ENCODE data around the gene PLOD3. TPM values are rescaled to one million over a fixed set of nuclear protein-coding genes. Genes with fewer than 3 reads are reported as not detected.
"Not testable (repeated sequence)": the region's sequence is repeated elsewhere in the genome, so short reads cannot be mapped to it uniquely, and the experiment has no call there.

PLOD3 gene, protein sequence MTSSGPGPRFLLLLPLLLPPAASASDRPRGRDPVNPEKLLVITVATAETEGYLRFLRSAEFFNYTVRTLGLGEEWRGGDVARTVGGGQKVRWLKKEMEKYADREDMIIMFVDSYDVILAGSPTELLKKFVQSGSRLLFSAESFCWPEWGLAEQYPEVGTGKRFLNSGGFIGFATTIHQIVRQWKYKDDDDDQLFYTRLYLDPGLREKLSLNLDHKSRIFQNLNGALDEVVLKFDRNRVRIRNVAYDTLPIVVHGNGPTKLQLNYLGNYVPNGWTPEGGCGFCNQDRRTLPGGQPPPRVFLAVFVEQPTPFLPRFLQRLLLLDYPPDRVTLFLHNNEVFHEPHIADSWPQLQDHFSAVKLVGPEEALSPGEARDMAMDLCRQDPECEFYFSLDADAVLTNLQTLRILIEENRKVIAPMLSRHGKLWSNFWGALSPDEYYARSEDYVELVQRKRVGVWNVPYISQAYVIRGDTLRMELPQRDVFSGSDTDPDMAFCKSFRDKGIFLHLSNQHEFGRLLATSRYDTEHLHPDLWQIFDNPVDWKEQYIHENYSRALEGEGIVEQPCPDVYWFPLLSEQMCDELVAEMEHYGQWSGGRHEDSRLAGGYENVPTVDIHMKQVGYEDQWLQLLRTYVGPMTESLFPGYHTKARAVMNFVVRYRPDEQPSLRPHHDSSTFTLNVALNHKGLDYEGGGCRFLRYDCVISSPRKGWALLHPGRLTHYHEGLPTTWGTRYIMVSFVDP
- total RNA-seq, result 89.9 and 90.2 TPM in 2 replicates

DNA sequence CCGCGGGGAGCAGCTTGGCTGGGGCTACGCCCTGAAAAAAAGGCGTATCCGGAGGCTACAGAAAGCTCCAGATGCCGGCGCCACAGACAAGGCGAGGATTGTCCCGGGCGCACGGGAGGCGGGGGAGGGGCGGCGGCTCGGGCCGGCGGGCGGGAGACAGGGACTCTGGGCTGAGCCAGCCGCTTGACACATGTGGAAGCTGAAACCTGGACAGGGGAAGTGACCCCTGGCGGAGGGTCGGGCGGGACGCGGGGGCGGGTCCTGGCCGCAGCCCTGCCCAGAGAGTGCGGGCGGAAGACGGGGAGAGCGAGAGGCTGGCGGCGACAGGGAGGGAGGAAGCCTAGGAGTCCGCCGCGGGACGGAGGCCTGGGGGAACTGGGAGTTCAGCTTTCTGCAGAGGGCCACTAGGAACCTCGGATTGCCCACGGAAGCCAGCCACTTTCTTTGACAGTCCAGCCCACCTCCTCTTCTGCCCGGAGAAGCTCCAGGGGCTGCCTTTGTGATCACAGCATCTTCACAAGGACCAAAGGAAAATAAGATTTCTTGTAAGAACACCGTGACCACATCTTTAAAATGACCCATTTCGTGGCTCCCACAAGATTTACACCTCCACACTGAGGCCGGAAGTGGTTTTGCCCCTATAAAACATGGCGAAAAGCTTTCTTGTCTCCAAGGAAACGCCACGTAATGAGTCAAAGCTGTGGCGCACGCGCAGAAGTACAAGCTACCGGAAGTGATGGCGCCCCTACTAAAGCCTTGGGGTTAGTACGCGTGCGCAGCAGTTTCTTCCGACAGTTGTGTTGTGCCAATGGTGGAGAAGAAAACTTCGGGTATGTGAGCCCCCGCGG, at the start of gene PLOD3, which contains the start of gene ZNHIT1:
PLOD3 (minus strand) TSS at position 194 of the 848 bp plus-strand sequence. CDS start 307 bp downstream, outside the sequence.
ZNHIT1 (plus strand) TSS at position 778 of the 848 bp plus-strand sequence; CDS start at position 809, 31 bp downstream.
- TF ChIP-seq, protein P1, sequence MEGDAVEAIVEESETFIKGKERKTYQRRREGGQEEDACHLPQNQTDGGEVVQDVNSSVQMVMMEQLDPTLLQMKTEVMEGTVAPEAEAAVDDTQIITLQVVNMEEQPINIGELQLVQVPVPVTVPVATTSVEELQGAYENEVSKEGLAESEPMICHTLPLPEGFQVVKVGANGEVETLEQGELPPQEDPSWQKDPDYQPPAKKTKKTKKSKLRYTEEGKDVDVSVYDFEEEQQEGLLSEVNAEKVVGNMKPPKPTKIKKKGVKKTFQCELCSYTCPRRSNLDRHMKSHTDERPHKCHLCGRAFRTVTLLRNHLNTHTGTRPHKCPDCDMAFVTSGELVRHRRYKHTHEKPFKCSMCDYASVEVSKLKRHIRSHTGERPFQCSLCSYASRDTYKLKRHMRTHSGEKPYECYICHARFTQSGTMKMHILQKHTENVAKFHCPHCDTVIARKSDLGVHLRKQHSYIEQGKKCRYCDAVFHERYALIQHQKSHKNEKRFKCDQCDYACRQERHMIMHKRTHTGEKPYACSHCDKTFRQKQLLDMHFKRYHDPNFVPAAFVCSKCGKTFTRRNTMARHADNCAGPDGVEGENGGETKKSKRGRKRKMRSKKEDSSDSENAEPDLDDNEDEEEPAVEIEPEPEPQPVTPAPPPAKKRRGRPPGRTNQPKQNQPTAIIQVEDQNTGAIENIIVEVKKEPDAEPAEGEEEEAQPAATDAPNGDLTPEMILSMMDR (IDR thresholded peaks at IDR 0.05; ENCODE audit: insufficient read depth, low read depth, low read length), result no peak
- peak within 1 kb of the TSS; percentile 99 for H3K4me3 ChIP-seq (ENCODE audit: low read depth, low read length)
- DNase-seq (ENCODE audit: low read depth), result peak; percentile 98

DNA sequence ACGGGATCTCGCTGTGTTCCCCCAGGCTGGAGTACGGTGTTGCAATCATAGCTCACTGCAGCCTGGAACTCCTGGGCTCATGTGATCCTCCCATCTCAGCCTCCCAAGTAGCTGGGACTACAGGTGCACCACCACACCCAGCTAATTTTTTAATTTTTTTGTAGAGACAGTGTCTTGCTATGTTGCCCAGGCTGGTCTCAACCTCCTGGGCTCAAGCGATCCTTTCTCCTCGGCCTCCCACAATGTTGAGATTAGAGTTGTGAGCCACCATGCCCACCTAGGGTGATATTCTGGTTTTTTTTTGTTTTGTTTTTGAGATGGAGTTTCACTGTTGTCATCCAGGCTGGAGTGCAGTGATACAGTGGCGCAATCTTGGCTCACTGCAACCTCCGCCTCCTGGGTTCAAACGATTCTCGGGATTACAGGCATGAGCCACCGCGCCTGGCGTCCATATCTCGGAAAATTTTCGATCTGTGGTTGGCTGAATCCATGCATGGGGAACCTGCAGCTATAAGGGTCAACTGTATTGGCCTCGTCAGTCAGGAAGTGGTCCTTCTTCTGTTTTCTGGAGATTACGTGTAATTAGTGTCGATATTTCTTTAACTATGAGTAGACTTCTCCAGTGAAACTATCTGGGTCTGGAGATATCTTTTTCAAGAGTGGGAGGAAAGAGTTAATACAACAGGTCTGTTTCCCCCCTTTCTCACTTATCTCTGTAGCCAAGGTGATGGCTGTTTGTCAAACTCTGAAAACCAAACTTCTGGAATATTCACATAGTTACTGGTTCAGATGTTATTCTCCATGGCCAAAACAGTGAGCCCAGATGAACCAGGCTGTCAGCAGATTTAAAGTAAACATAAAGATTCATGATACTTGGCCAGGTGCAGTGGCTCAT, 48.5 kb upstream of the PLOD3 start:
- H3K4me3 ChIP-seq (ENCODE audit: low read depth, low read length), result no peak overlapping the region
- TF ChIP-seq, protein P1 (IDR thresholded peaks at IDR 0.05; ENCODE audit: insufficient read depth, low read depth, low read length), result no peak
- no peak for DNase-seq (ENCODE audit: low read depth)

DNA sequence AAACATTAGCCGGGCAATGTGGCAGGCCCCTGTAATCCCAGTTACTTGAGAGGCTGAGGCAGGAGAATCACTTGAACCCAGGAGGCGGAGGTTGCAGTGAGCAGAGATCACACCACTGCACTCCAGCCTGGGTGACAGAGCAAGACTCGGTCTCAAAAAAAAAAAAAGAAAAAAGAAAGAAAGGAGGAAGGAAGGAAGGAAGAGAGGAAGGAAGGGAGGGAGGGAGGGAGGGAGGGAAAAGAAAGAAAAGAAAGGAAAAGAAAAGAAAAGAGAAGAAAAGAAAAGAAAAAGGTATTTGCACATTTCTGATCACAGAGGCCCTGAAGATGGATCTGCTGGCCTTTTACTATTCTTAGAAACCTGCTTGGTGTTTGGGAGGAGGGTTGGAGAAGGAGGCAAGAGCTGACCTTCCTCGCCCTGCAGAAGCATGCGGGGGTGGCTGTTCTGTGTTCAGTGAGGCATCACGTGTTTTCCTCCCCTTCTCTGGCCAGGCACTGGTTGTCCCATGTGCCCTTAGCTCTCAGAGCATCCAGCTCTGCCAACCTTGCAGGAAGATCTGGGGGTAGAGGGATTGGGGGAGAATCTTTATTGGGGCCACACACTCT, 46.8 kb upstream of the PLOD3 start:
- not testable (repeated sequence) for H3K4me3 ChIP-seq (ENCODE audit: low read depth, low read length)
- peak; percentile 39 for DNase-seq (ENCODE audit: low read depth)

DNA sequence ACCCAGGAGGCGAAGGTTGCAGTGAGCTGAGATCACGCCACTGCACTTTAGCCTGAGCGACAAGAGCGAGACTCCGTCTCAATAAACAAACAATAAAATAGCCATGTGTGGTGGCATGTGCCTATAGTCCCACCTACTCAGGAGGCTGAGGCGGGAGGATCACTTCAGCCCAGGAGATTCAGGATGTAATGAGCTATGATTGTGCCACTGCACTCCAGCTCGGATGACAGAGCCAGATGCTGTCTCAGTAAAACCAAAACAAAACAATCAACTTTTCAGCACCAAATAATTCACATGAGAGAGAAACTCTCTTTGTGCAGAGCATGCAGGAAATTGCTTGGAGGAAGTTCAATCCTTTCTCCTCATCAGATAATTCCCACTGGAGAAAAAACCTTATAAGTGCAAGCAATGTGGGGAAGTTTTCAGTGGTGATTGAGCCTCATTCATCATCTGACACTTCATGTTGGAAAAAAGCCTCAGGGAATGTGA, 40.9 kb upstream of the PLOD3 start:
- no peak overlapping the region for H3K4me3 ChIP-seq (ENCODE audit: low read depth, low read length)
- no peak for DNase-seq (ENCODE audit: low read depth)
- TF ChIP-seq, protein P1 (IDR thresholded peaks at IDR 0.05; ENCODE audit: insufficient read depth, low read depth, low read length), result no peak

DNA sequence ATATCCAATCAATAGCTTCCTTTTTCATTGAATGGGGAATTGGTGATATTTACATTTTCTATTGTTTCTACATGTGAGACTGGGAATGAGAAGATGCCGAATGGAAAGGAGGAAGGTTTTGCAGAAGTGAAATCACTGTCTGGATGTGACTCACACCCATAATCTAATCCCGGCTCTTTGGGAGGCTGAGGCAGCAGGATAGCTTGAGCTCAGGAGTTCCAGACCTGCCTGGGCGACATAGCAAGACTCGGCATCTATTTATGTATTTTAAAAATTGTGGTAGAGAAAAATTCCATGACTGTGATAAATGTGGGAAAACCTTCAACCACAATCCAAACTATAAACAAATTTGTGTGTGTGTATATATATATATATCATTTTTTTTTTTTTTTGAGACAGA, 38.4 kb upstream of the PLOD3 start:
- DNase-seq (ENCODE audit: low read depth), result peak; percentile 63
- TF ChIP-seq, protein P1 (IDR thresholded peaks at IDR 0.05; ENCODE audit: insufficient read depth, low read depth, low read length), result no peak
- H3K4me3 ChIP-seq (ENCODE audit: low read depth, low read length), result no peak overlapping the region

DNA sequence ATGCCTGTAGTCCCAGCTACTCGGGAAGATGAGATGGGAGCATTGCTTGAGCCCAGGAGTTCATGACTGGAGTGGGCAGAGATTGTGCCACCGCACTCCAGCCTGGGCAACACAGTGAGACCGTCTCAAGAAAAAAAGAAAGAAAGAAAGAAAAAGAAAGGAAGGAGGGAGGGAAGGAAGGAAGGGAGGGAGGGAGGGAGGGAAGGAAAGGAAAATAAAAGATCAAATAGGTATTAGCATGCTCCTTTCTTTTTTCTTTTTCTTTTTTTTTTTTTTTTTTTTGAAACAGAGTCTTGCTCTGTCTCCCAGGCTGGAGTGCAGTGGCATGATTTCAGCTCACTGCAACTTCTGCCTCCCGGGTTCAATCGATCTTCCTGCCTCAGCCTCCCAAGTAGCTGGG, 35.8 kb upstream of the PLOD3 start:
- not testable (repeated sequence) for H3K4me3 ChIP-seq (ENCODE audit: low read depth, low read length); DNase-seq (ENCODE audit: low read depth)

Data from fibroblast of villous mesenchyme (primary cell).